Osteocyte (in vitro differentiated cells): Measurements from ENCODE around the gene NFX1. TPM values are rescaled to one million over a fixed set of nuclear protein-coding genes. Genes with fewer than 3 reads are reported as not detected.
"Not testable (repeated sequence)": the region's sequence is repeated elsewhere in the genome, so short reads cannot be mapped to it uniquely, and the experiment has no call there.

ENCODE experiments used
- DNase-seq: peaks from one replicate; pipeline ENCODE4 v3.0.0; 2021; ENCODE audit warnings: mixed read lengths; ENCODE audit not compliant: unreplicated experiment; ENCODE audit errors: extremely low spot score
- H3K27ac Mint-ChIP-seq: one replicate; pipeline ENCODE4 v1.8.0; 2021; ENCODE audit warnings: mild to moderate bottlenecking, mixed read lengths; ENCODE audit not compliant: unreplicated experiment
- H3K27me3 Mint-ChIP-seq: one replicate; pipeline ENCODE4 v1.8.0; 2021; ENCODE audit warnings: mixed read lengths; ENCODE audit not compliant: unreplicated experiment
- H3K36me3 Mint-ChIP-seq: one replicate; pipeline ENCODE4 v1.8.0; 2021; ENCODE audit warnings: mixed read lengths; ENCODE audit not compliant: unreplicated experiment
- H3K4me1 Mint-ChIP-seq: one replicate; pipeline ENCODE4 v1.8.0; 2021; ENCODE audit warnings: mixed read lengths; ENCODE audit not compliant: unreplicated experiment
- H3K4me3 Mint-ChIP-seq: one replicate; pipeline ENCODE4 v1.8.0; 2021; ENCODE audit warnings: mild to moderate bottlenecking, moderate library complexity, mixed read lengths; ENCODE audit not compliant: unreplicated experiment
- H3K9me3 Mint-ChIP-seq: one replicate; pipeline ENCODE4 v1.8.0; 2021; ENCODE audit warnings: mixed read lengths; ENCODE audit not compliant: unreplicated experiment
- CTCF ChIP-seq: fragments of 200-600 bp; sonication (generic); IDR thresholded peaks from 2 replicates; pipeline ENCODE4 v1.5.0; 2021; ENCODE audit warnings: antibody characterized with exemption, mild to moderate bottlenecking, moderate library complexity
- total RNA-seq: library from RNA; stranded (reverse); gene quantifications from 2 replicates; pipeline ENCODE4 v1.2.1, GENCODE V29; 2021

Gene NFX1
- total RNA-seq, 1 donor from 2014 or later, result 36.1 TPM

GRCh38 chr9:33397801-33398200 lies 107.5 kb downstream of the NFX1 start:
- DNase-seq, H3K27ac Mint-ChIP-seq, H3K4me3 Mint-ChIP-seq, H3K36me3 Mint-ChIP-seq, H3K27me3 Mint-ChIP-seq, H3K9me3 Mint-ChIP-seq, H3K4me1 Mint-ChIP-seq: not testable (repeated sequence)

GRCh38 chr9:33399047-33399446 lies 108.7 kb downstream of the NFX1 start:
- not testable (repeated sequence) for H3K9me3 Mint-ChIP-seq, H3K27me3 Mint-ChIP-seq, H3K27ac Mint-ChIP-seq, H3K4me3 Mint-ChIP-seq, DNase-seq, H3K4me1 Mint-ChIP-seq, H3K36me3 Mint-ChIP-seq

- DNase-seq, H3K9me3 Mint-ChIP-seq, H3K27me3 Mint-ChIP-seq, H3K4me1 Mint-ChIP-seq, H3K36me3 Mint-ChIP-seq, H3K4me3 Mint-ChIP-seq, H3K27ac Mint-ChIP-seq: not testable (repeated sequence)
Measured at GRCh38 chr9:33401809-33402208, 111.5 kb downstream of the NFX1 start.

- H3K4me1 Mint-ChIP-seq, H3K36me3 Mint-ChIP-seq, H3K4me3 Mint-ChIP-seq, H3K27ac Mint-ChIP-seq, H3K9me3 Mint-ChIP-seq, DNase-seq, H3K27me3 Mint-ChIP-seq: not testable (repeated sequence)
Measured at GRCh38 chr9:33402371-33402770, 112.1 kb downstream of the NFX1 start, which contains the start of gene AQP7. AQP7 (minus strand) TSS chr9:33402568; CDS start chr9:33401262, 1,306 bp downstream.

GRCh38 chr9:33403941-33404787 lies 113.8 kb downstream of the NFX1 start:
- no peak for DNase-seq
- Mint-ChIP-seq H3K36me3 (no peaks in the 10 kb centered on the region), H3K4me3 (no peak overlapping the region), H3K27me3 (peaks cover 9% of the 10 kb centered on the region), H3K27ac (no peak overlapping the region), H3K4me1 (peaks cover 7% of the 10 kb centered on the region), H3K9me3 (no peaks in the 10 kb centered on the region)
- no peak for TF ChIP-seq CTCF

- peaks cover 7% of the 10 kb centered on the region for H3K4me1 Mint-ChIP-seq
- no peaks in the 10 kb centered on the region for H3K9me3 Mint-ChIP-seq
- peaks cover 7% of the 10 kb centered on the region for H3K27me3 Mint-ChIP-seq
- H3K36me3 Mint-ChIP-seq, result no peaks in the 10 kb centered on the region
- no peak overlapping the region for H3K4me3 Mint-ChIP-seq
- DNase-seq, result no peak
- no peak for TF ChIP-seq CTCF
- H3K27ac Mint-ChIP-seq, result no peak overlapping the region
Measured at GRCh38 chr9:33404788-33405362, 114.6 kb downstream of the NFX1 start.

GRCh38 chr9:33407061-33407460 lies 116.7 kb downstream of the NFX1 start:
- Mint-ChIP-seq H3K36me3 (no peaks in the 10 kb centered on the region), H3K27me3 (peaks cover 3% of the 10 kb centered on the region), H3K4me3 (no peak overlapping the region), H3K4me1 (peaks cover 3% of the 10 kb centered on the region), H3K27ac (no peak overlapping the region), H3K9me3 (no peaks in the 10 kb centered on the region)
- TF ChIP-seq CTCF, result no peak
- DNase-seq, result no peak
